Measurements from ENCODE around the gene RAB18.

RAB18 gene

DNA sequence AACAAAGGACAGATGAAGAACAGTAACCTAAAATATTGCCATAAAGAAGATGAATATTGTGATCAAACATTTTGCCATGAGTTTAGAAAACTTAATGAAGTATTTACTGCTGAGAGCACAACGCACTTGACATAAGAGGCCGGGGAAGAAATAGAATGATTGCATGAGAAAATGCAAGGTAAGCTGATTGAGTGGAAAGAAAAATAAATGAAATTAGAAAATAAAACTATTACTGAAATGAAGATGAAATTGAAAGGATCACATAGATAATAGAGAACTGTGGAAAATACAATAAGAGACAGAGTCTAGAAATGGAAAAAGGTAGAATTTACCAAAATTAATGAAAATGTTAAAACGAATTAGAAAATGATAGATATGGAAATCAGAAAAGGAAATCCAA lies 10.1 kb downstream of the RAB18 start:
- Histone ChIP-seq H4K20me1 (ENCODE audit: insufficient read depth, low read length) (0 out of 2 replicates have a peak, but pooled peaks cover 2% of the 10 kb centered on the region), H3K9me2 (replicated peaks; ENCODE audit: insufficient read depth, low read length) (no peaks in the 10 kb centered on the region), H3K27ac (ENCODE audit: low read length) (no peak overlapping the region), H3K36me3 (replicated peaks; ENCODE audit: insufficient read depth, low read length) (peaks cover 3% of the 10 kb centered on the region; the same call in 1 of the 2 replicates), H3K27me3 (replicated peaks; ENCODE audit: insufficient read depth, low read length) (no peaks in the 10 kb centered on the region), H3K4me3 (ENCODE audit: low read length) (no peak overlapping the region), H3K9me3 (replicated peaks; ENCODE audit: insufficient read depth, low read length) (no peaks in the 10 kb centered on the region), H3K4me2 (ENCODE audit: low read depth, low read length) (no peak overlapping the region), H3F3A (ENCODE audit: insufficient read depth, low read length) (no peaks in the 10 kb centered on the region), H3K79me2 (ENCODE audit: low read length) (peaks cover 90% of the 10 kb centered on the region), H2AFZ (ENCODE audit: low read length) (no peak overlapping the region), H3K9ac (ENCODE audit: low read length) (no peak overlapping the region), H3K4me1 (ENCODE audit: low read length) (no peaks in the 10 kb centered on the region)
- TF ChIP-seq EZH2 (optimal IDR thresholded peaks at IDR 0.05; ENCODE audit: low read depth, low read length) (no peak), EZH2phosphoT487 (IDR thresholded peaks at IDR 0.05; ENCODE audit: low read length) (no peak)
- TF ChIP-seq, protein P1, sequence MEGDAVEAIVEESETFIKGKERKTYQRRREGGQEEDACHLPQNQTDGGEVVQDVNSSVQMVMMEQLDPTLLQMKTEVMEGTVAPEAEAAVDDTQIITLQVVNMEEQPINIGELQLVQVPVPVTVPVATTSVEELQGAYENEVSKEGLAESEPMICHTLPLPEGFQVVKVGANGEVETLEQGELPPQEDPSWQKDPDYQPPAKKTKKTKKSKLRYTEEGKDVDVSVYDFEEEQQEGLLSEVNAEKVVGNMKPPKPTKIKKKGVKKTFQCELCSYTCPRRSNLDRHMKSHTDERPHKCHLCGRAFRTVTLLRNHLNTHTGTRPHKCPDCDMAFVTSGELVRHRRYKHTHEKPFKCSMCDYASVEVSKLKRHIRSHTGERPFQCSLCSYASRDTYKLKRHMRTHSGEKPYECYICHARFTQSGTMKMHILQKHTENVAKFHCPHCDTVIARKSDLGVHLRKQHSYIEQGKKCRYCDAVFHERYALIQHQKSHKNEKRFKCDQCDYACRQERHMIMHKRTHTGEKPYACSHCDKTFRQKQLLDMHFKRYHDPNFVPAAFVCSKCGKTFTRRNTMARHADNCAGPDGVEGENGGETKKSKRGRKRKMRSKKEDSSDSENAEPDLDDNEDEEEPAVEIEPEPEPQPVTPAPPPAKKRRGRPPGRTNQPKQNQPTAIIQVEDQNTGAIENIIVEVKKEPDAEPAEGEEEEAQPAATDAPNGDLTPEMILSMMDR (IDR thresholded peaks at IDR 0.05; ENCODE audit: low read length): no peak
- no peak for DNase-seq

GRCh38 chr10:27518261-27518660 lies 14.2 kb downstream of the RAB18 start:
- H3K4me1 ChIP-seq (ENCODE audit: low read length): peaks cover 5% of the 10 kb centered on the region; the same call in 1 of the 2 replicates
- H3K4me3 ChIP-seq (ENCODE audit: low read length): no peak overlapping the region
- H3K27me3 ChIP-seq (replicated peaks; ENCODE audit: insufficient read depth, low read length): no peaks in the 10 kb centered on the region
- no peak overlapping the region for H3K9ac ChIP-seq (ENCODE audit: low read length)
- no peaks in the 10 kb centered on the region for H3F3A ChIP-seq (ENCODE audit: insufficient read depth, low read length)
- no peak for TF ChIP-seq EZH2 (optimal IDR thresholded peaks at IDR 0.05; ENCODE audit: low read depth, low read length)
- TF ChIP-seq, protein P1 (IDR thresholded peaks at IDR 0.05; ENCODE audit: low read length): no peak
- no peak for TF ChIP-seq EZH2phosphoT487 (IDR thresholded peaks at IDR 0.05; ENCODE audit: low read length)
- no peak overlapping the region for H3K27ac ChIP-seq (ENCODE audit: low read length)
- H3K79me2 ChIP-seq (ENCODE audit: low read length): peaks cover 89% of the 10 kb centered on the region
- no peak overlapping the region for H2AFZ ChIP-seq (ENCODE audit: low read length)
- H3K9me3 ChIP-seq (replicated peaks; ENCODE audit: insufficient read depth, low read length): no peaks in the 10 kb centered on the region
- no peak overlapping the region for H3K4me2 ChIP-seq (ENCODE audit: low read depth, low read length)
- no peaks in the 10 kb centered on the region for H3K9me2 ChIP-seq (replicated peaks; ENCODE audit: insufficient read depth, low read length)
- DNase-seq: no peak
- H3K36me3 ChIP-seq (replicated peaks; ENCODE audit: insufficient read depth, low read length): peaks cover 3% of the 10 kb centered on the region; the same call in 1 of the 2 replicates
- peaks cover 7% of the 10 kb centered on the region; the same call in 1 of the 2 replicates for H4K20me1 ChIP-seq (ENCODE audit: insufficient read depth, low read length)

GRCh38 chr10:27525819-27526218 lies 21.7 kb downstream of the RAB18 start:
- TF ChIP-seq EZH2phosphoT487 (IDR thresholded peaks at IDR 0.05; ENCODE audit: low read length) (no peak), EZH2 (optimal IDR thresholded peaks at IDR 0.05; ENCODE audit: low read depth, low read length) (no peak)
- TF ChIP-seq, protein P1 (IDR thresholded peaks at IDR 0.05; ENCODE audit: low read length): no peak
- H3K27ac ChIP-seq (ENCODE audit: low read length): no peak overlapping the region

More at GRCh38 chr10:27525819-27526218, 21.7 kb downstream of the RAB18 start:
- Histone ChIP-seq H3K36me3 (replicated peaks; ENCODE audit: insufficient read depth, low read length) (no peaks in the 10 kb centered on the region; the same call in 1 of the 2 replicates), H3K4me1 (ENCODE audit: low read length) (peaks cover 18% of the 10 kb centered on the region), H3K9me3 (replicated peaks; ENCODE audit: insufficient read depth, low read length) (no peaks in the 10 kb centered on the region), H3F3A (ENCODE audit: insufficient read depth, low read length) (no peaks in the 10 kb centered on the region; the same call in 1 of the 2 replicates), H3K27me3 (replicated peaks; ENCODE audit: insufficient read depth, low read length) (no peaks in the 10 kb centered on the region), H3K9ac (ENCODE audit: low read length) (no peak overlapping the region), H3K9me2 (replicated peaks; ENCODE audit: insufficient read depth, low read length) (no peaks in the 10 kb centered on the region), H3K4me3 (ENCODE audit: low read length) (no peak overlapping the region), H3K79me2 (ENCODE audit: low read length) (peaks cover 64% of the 10 kb centered on the region), H3K4me2 (ENCODE audit: low read depth, low read length) (no peak overlapping the region), H2AFZ (ENCODE audit: low read length) (no peak overlapping the region), H4K20me1 (ENCODE audit: insufficient read depth, low read length) (peaks cover 5% of the 10 kb centered on the region; the same call in 1 of the 2 replicates)
- no peak for DNase-seq

All from MM.1S (cell line).